ENCODE measurements around the gene TPGS1. TPM values are rescaled to one million over a fixed set of nuclear protein-coding genes. Genes with fewer than 3 reads are reported as not detected.

TPGS1 gene
- total RNA-seq, 1 donor from 2014 or later: 52.7 TPM

DNA sequence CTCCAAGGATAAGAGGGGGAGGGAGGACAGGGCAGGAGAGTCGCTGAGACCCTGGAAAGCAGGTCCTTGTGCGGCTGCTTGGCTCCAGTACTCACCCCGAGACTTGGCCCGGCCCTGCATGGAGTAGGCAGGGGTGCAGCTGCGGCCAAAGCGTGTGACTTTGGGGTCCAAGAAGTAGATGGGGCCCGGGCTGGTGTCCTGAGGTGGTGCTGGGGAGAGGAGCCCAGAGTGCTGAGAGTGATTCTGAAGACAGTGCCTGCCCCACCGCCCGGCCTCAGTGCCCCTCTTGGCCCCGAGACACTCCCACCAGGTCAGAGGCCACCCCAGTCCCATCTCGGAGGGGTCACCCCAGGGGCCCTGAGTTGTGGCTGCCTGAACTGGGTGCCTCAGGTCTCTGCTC lies 39.7 kb upstream of the TPGS1 start:
- TF ChIP-seq, protein P1, sequence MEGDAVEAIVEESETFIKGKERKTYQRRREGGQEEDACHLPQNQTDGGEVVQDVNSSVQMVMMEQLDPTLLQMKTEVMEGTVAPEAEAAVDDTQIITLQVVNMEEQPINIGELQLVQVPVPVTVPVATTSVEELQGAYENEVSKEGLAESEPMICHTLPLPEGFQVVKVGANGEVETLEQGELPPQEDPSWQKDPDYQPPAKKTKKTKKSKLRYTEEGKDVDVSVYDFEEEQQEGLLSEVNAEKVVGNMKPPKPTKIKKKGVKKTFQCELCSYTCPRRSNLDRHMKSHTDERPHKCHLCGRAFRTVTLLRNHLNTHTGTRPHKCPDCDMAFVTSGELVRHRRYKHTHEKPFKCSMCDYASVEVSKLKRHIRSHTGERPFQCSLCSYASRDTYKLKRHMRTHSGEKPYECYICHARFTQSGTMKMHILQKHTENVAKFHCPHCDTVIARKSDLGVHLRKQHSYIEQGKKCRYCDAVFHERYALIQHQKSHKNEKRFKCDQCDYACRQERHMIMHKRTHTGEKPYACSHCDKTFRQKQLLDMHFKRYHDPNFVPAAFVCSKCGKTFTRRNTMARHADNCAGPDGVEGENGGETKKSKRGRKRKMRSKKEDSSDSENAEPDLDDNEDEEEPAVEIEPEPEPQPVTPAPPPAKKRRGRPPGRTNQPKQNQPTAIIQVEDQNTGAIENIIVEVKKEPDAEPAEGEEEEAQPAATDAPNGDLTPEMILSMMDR (IDR thresholded peaks at IDR 0.05; ENCODE audit: insufficient read depth, low read length, poor library complexity, severe bottlenecking): no peak
- no peaks in the 10 kb centered on the region for H3K36me3 ChIP-seq (ENCODE audit: control insufficient read depth, insufficient read depth, low read length)
- no peak overlapping the region for H3K4me3 ChIP-seq (ENCODE audit: low read depth, low read length)
- H3K27me3 ChIP-seq (ENCODE audit: control insufficient read depth, insufficient read depth, low read length): peaks cover 4% of the 10 kb centered on the region
- DNase-seq (ENCODE audit: low read depth): no peak

DNA sequence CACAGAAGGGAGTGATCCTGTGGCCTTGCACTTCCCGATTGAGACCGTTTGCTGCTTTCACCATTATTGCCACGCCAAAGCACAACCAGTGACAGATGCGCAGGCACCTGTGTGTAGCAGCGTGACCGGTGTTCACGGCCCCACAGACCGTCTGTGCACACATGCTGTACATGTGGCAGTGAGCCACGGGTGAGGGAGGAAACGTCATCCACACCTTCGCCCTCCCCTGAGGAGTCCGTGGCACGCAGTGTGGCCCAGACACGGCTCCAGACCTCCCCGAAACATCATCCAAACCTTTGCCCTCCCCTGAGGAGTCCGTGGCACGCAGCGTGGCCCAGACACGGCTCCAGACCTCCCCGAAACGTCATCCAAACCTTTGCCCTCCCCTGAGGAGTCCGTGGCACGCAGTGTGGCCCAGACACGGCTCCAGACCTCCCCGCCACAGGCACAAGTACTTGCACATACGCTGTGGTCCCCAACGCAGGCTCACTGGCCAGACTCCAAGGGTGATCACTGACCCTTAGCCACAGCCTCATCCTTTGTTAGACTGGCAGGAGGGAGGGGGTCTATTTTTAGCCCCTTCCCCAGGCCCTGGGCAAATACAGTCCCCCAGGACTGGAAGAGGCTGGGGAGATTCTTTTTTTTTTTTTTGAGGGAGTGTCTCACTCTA lies 38.6 kb upstream of the TPGS1 start:
- no peak overlapping the region for H3K4me3 ChIP-seq (ENCODE audit: low read depth, low read length)
- TF ChIP-seq, protein P1 (IDR thresholded peaks at IDR 0.05; ENCODE audit: insufficient read depth, low read length, poor library complexity, severe bottlenecking): no peak
- DNase-seq (ENCODE audit: low read depth): no peak
- H3K36me3 ChIP-seq (ENCODE audit: control insufficient read depth, insufficient read depth, low read length): no peaks in the 10 kb centered on the region
- H3K27me3 ChIP-seq (ENCODE audit: control insufficient read depth, insufficient read depth, low read length): peaks cover 3% of the 10 kb centered on the region

DNA sequence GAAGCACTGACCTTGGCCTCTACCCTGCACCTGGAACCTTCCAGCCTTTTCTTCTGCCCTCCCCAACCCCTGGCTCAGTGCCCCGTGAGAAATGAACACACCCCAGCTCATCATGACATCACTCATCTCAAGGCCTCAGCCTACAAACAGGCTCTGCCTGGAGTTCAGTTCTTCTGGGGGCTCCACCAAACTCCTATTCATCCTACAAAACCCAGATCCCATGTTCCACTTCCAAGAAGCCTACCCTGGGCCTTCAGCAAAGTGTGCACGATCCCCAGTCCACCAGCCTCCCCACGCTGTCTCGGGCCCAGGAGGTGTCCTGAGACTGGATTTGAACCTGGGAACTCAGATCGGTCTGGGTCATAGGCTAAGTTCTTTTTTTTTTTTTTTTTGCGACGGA lies 37.5 kb upstream of the TPGS1 start:
- Histone ChIP-seq H3K36me3 (ENCODE audit: control insufficient read depth, insufficient read depth, low read length) (no peaks in the 10 kb centered on the region), H3K4me3 (ENCODE audit: low read depth, low read length) (no peak overlapping the region), H3K27me3 (ENCODE audit: control insufficient read depth, insufficient read depth, low read length) (peaks cover 9% of the 10 kb centered on the region)
- TF ChIP-seq, protein P1 (IDR thresholded peaks at IDR 0.05; ENCODE audit: insufficient read depth, low read length, poor library complexity, severe bottlenecking): no peak
- no peak for DNase-seq (ENCODE audit: low read depth)

DNA sequence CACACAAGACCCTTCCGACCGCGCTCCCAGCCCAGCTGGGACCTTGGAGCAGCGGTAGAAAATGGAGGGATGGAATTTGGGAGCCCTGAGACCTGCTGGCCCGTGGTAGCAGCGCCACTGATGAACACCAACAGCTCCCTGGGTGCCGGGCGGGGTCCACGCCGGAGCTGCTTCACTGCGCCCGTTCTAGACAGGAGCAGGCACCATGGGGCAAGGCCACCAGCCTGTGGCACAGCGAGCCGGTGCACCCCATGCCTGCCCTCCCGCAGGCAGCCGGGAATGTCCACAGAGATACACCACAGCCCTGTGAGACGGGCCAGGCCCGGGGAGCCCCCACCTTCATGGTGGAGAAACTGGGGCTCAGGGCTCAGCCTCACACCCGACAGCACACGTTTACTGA lies 36.6 kb upstream of the TPGS1 start:
- H3K27me3 ChIP-seq (ENCODE audit: control insufficient read depth, insufficient read depth, low read length): peaks cover 14% of the 10 kb centered on the region
- TF ChIP-seq, protein P1 (IDR thresholded peaks at IDR 0.05; ENCODE audit: insufficient read depth, low read length, poor library complexity, severe bottlenecking): no peak
- no peak for DNase-seq (ENCODE audit: low read depth)

DNA sequence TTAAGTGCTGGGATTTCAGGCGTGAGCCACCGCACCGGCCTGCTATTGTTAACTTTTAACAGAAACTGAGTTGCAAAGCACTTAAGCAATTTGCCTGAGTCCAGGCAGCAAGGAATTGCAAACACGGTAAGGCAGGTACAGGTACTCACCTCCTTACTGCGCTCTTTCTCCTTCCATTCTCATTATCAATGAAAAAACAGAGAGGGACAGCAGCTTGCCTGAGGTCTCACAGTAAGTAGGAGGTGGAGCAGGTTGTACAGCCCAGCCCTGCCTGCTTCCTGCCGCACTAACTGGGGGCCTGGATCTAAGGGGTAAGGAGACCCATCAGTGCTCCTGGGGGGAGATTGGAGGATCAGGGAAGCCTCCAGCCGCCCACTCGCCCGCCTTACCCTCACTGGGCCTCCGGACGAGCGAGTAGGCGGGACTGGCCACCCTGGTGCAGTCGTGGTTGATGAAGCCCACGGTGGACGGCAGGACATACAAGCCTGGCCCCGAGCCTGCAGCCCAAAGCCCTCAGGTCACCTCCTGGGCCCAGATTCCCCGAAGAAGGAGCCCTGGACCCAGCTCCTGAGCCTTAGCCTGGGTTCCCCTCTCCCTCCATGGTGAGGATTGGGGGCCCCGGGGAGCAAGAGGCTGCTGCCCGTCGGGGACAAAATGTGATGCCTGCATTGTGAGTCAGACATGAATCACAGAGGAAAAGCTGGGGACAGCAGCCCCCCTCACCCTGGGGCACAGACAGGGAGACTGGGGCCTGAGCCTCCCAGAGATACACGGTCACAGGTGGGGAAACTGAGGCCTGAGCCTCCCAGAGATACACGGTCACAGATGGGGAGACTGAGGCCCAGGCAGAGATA lies 35.1 kb upstream of the TPGS1 start:
- no peaks in the 10 kb centered on the region for H3K36me3 ChIP-seq (ENCODE audit: control insufficient read depth, insufficient read depth, low read length)
- no peak for DNase-seq (ENCODE audit: low read depth)
- peaks cover 14% of the 10 kb centered on the region for H3K27me3 ChIP-seq (ENCODE audit: control insufficient read depth, insufficient read depth, low read length)
- TF ChIP-seq, protein P1 (IDR thresholded peaks at IDR 0.05; ENCODE audit: insufficient read depth, low read length, poor library complexity, severe bottlenecking): no peak
- H3K4me3 ChIP-seq (ENCODE audit: low read depth, low read length): no peak overlapping the region

More for the DNA sequence above, 36.6 kb upstream of the TPGS1 start:
- H3K36me3 ChIP-seq (ENCODE audit: control insufficient read depth, insufficient read depth, low read length): no peaks in the 10 kb centered on the region
- no peak overlapping the region for H3K4me3 ChIP-seq (ENCODE audit: low read depth, low read length)

Measured in kidney epithelial cell (primary cell).